NCI-H748 treated with DMSO at 0.1 percent for 48 hours (cell line): ENCODE data around the gene PLEKHM3.
"Not testable (repeated sequence)": the region's sequence is repeated elsewhere in the genome, so short reads cannot be mapped to it uniquely, and the experiment has no call there.

Experiments
- DNase-seq: peaks from one replicate; lab custom pipeline; 2025; lab: John Stamatoyannopoulos, UW

Gene PLEKHM3

GRCh38 chr2:208036357-208036756, 11.0 kb upstream of the PLEKHM3 start:
- DNase-seq = no peak

DNA sequence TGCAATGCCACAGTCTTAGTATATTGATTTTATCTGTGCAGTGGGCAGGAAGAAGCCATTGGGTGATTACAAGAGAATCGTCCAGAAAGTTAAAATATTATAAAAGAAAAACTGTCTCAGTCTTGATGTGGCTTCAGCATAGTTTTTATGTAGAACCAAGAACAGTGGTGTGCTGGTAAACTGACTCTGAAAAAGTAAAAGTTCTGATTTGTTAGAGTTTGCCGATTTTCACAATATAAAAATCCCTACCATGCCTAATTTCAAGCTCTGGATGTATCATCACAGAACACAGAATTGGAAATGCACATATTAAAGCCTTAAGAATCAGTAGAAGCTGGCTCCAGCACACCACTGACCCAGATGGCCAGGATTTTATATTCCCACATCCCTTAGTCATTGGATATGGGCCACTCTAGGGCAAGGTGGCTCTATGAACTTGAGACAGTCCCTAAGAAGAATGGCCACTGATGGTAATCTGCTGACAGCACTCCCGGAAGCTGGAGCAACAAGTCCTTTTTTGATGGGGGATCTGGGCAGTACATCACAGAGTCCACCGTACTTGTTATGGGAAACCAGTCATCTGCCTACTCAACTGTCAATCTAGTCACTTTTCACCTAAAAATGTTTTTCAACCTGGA, 9.3 kb upstream of the PLEKHM3 start:
- no peak for DNase-seq

DNA sequence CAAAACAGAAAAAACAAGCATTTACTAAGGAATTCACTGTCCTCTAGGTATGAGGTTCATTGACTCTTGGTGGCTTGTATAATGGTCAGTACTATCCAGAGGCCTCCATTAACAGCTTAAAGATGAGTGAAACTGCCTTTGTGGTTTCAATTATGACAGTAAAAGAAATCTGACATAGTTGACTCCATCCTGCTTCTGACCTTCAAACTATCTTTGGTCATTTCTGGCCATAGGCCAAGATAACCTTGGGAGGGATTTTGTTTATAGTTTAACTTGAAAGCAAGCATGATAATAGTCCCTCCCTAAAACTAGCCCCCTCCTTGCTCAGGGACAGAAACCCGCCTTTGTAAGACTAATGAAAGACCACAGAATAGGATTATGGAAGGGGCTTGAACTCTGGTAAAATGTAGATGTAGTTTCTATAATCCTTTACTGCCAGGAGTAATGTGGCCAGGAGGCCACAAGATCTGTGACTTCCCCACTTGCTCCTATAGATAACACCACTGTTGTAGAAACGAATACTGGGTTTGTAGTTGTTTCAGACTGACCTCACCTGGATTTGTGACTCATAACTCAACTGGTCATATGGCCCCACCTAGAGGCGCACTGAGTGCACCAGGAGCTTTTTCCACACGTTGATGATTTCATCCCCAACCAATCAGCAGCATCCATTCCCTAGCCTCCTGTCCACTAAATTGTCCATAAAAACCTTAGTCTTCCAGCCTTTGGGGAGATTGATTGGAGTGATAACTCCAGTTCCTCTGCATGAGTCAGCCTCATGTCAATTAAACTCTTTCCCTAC, 8.6 kb upstream of the PLEKHM3 start:
- peak; percentile 44 for DNase-seq

GRCh38 chr2:208031608-208032019, 6.3 kb upstream of the PLEKHM3 start:
- no peak for DNase-seq

DNA sequence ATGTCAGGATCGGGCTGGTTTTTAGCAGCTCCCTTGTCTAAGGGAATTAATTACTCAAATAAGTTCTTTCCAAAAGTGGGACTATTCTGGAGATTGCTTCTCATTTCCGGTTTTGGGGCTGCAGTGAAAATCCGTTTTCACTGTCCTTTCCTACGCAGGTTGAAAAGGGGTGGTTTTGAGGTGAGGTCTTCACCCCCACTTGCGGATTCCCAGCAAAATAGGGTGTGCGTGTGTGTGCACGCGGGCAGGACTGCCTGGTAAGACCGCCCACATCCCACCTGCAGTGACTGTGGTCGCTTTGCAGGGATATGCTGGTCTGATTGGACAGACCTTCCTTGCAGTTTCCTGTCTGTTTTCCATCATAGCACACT, 472 bp upstream of the PLEKHM3 start:
- DNase-seq = no peak

DNA sequence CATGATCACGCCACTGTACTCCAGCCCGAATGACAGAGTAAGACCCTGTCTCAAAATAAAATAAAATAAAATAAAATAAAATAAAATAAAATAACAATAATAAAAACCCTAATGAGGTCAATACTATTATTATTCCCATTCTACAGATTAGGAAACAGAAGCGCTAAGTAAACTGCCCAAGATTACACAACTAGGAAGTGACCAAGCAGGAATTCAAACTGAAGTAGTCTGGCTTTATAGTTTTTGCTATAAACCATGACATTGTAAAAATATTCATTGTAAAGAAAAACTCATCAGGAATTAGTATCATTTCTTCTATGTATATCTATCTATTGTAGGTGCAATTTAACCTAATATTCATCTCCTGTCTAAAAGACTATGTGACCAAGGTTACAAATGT, 1.2 kb downstream of the PLEKHM3 start:
- no peak for DNase-seq

DNA sequence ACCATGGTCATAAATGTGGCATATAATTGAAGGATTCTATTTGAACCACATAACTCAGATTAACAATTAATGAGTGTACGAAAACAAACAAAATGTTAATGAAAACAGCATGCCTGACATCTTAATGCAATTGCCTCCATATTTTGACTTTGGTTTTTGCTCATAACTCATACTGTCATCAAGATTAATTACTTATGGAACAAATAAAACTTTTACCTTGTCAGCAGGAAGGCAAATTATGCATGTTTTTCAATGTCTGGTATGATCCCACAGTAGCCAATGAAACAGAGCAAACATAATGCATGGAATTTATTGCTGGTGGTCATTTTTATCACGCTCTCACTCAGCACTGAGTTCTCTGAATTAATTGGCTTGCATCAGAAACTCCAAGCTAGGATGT, 5.1 kb downstream of the PLEKHM3 start:
- no peak for DNase-seq

DNA sequence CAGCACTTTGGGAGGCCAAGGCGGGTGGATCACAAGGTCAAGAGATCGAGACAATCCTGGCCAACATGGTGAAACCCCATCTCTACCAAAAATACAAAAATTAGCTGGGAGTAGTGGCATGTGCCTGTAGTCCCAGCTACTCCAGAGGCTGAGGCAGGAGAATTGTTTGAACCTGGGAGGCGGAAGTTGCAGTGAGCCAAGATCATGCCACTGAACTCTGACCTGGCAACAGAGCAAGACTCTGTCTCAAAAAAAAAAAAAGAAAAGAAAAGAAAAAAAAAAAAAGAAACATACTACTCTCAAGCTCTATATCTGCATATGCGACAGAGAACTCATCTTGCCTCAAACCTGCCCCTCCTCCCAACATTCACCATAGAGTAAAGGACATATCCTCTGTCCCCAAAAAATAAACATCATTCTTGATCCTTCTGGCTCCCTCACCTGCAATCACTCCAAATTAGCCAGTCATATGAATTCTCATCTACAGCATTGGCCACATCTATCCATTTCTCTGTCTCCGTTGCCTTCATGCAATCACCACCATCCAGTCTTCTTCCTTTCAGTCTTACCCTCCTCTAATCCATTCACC, 7.1 kb downstream of the PLEKHM3 start:
- DNase-seq = not testable (repeated sequence)

- DNase-seq = no peak
These were observed 7.6 kb downstream of the PLEKHM3 start for GRCh38 chr2:208017721-208018120.

DNA sequence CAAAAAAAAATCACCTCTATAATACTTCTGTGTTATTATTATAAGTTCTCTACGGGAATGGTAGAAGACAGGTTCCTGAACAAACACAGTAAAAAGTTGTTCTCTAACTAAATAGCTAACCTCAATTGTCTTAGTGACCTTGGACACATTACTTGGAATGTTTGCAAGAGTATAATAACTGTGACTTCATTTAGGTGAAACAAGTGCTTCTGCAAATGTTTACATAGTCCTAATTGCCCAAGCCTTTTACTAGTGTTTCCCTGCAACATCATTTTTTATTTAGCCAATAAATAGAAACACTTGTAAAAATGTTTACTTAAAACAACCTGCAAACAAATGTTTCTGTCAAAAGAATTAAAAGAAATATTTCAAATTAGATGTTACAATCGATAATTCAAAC, 9.9 kb downstream of the PLEKHM3 start:
- DNase-seq = peak; percentile 80

DNA sequence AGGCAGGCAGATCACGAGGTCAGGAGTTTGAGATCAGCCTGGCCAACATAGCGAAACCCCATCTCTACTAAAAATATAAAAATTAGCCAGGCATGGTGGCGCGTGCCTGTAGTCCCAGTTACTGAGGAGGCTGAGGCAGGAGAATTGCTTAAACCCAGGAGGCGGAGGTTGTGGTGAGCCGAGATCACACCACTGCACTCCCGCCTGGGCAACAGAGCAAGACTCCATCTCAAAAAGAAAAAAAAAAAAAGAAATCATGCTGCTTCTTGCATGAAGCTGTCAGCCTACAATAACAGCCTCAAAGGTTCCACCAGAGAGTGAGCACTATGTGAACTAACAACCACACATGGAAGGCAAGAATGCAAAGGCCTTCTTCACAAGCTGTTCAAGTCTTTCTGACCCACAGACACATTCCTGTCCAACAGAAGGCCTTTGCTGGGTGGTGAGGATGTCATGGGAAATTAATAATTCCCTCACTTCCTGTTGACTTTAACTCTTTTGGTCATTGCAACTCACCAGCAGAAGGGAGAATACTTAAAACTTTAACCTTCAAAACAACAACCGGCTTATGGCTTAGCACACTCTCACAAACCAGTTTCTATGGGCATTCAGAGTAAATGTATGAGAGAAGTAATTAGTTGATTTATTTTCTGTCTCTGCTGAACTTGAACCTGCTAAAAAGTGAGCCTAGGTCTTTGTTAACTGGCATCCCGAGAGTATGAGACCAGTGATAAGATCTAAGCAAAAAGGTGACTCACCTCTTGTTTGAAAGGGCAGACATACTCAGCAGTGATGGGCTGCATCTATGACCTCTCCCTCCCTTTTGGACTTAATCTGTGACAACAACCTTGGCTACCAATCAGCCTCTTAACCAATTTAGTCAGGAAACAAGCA, 11.8 kb downstream of the PLEKHM3 start:
- DNase-seq = no peak

DNA sequence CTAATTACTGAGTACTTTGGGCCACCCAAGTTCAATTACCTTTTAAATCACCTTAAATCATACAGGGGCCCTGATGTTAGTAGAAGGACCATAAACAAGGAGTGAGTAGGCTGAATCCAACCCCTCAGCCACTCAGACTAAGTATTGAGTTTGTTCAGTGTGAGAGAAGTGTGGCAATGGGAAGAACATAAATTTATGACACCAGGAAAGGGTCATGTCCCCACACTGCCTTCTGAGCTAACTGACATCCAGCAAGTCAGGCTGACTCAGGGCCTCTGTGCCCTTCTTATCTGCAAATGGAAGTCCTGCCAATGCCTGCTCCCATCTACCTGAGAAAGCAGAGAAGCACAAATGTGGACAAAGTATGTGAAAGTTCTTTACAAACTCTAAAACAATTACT, 12.9 kb downstream of the PLEKHM3 start:
- DNase-seq = no peak

DNA sequence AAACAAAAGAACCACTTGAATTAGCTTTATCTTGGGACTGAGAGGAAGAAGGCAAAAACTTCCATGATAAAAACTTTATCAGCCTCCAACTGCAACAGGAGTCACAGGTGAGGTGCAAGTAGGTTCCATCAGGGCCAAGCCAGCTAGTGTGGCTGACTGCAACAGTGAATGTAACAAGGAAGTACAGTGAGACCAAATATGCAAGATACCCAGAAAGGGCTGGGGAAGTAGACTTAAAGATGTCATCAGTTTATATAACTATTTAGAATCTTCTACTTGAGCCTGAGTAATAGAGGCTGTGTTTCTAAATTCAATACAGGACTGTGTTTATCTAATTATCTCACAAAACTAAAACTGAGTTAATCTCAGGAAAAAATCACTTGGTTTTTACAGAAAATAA, 14.8 kb downstream of the PLEKHM3 start:
- no peak for DNase-seq

- DNase-seq = no peak
These were observed 18.5 kb downstream of the PLEKHM3 start for GRCh38 chr2:208006833-208007232.

GRCh38 chr2:208006337-208006736, 19.0 kb downstream of the PLEKHM3 start:
- DNase-seq = no peak

DNA sequence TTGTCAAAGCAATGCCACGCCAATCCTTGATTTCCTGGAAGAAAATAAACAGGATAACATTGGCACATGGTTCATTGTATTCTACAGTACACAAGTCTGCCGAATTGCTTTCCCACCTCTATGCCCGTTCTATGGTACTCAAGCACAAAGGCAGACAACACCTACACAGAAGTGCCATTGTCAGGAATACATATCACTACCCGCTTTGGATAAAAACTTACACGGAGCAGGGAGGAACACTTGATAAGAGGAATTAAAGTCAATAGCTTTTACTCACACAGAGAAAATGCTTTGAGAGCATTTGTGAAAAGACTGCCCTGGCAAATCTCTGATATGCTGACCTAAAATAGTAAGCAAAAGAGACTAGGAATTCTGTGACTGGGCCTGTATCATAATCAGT, 23.4 kb downstream of the PLEKHM3 start:
- DNase-seq = no peak

GRCh38 chr2:208000701-208001395, 24.5 kb downstream of the PLEKHM3 start:
- DNase-seq = no peak

GRCh38 chr2:207996848-207997247, 28.5 kb downstream of the PLEKHM3 start:
- no peak for DNase-seq

DNA sequence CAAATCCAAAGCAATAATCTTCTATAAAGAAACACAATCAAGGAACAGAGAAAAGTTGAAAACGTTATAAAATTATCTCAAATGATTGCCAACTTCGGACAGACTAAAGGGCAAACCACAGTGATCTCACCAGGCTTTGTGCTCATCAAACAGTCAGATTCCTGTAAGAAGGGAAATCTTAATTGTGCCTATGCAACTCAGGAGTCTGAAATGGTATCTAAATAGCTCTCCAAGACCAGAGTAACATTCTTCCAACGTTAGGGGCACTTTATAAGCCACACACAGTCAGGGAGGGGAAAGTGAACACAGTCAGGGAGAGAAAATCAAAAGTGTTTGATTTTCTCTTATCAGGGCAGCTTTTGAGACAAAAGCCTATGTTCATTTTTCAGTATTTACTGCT, 29.4 kb downstream of the PLEKHM3 start:
- DNase-seq = no peak

DNA sequence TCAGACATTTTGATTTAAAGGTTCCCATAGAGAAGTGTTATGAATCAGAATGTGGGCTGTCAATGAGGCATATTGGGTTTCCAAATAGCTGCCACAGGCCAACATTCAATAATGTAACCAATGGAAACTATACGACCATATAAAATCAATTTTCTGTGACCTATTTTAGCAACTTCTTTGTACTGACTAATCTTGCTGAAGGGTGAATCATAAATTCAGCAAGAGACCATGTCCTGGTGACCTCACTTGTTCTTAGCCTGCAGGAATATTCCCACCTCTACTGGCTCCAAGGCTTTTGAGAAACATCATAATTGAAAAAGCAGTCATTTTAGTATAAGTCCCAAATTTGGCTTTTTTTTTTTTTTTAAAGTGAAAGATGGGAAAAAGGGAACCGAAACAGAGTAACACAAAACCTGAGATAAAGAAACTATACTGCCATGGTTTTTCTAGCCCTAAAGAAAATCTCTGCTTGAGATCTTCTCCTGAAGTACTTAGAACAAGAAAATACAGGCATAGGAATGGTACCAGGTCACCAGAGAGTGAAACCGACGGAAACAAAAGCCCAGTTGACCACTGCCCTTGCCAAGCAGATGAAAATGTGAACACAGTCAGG, 32.1 kb downstream of the PLEKHM3 start:
- DNase-seq = no peak

DNA sequence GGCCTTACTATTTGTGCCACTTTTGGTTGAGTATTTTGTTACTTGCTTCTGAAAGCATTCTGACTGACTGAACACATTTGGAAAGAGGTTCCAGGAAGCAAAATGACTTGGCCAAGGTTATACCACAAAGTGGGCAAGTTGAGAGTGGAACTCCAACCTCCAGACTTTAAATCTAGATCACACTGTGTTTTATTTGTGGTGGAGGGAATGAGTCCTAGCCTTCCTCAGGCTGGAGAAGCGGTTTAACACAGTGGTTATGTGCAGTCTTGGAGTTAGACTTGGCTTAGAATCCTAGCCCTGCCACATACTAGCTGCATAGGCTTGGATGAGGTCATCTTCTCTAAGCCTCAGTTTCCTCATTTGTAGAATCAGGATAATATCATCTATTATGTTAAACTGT, 33.4 kb downstream of the PLEKHM3 start:
- no peak for DNase-seq
